ENCODE data around the gene DDIT3.

Gene DDIT3

GRCh38 chr12:57479376-57480115, 40.8 kb downstream of the DDIT3 start, which contains the start of gene ARHGAP9:
Gene ARHGAP9, minus strand, starts transcription at chr12:57479866. Its CDS starts 460 bp downstream, at chr12:57479406.
- no peak for DNase-seq

- DNase-seq = no peak
Observed at GRCh38 chr12:57479043-57479375, 41.3 kb downstream of the DDIT3 start.

GRCh38 chr12:57477710-57478681, 42.3 kb downstream of the DDIT3 start:
- no peak for DNase-seq

- DNase-seq = no peak
Observed at GRCh38 chr12:57476993-57477709, 43.2 kb downstream of the DDIT3 start.

GRCh38 chr12:57476162-57476992, 43.9 kb downstream of the DDIT3 start:
- DNase-seq = no peak

GRCh38 chr12:57475271-57476161, 44.8 kb downstream of the DDIT3 start:
- DNase-seq = no peak

- no peak for DNase-seq
Observed at GRCh38 chr12:57474862-57475261, 45.5 kb downstream of the DDIT3 start.

- no peak for DNase-seq
Observed at GRCh38 chr12:57474430-57474829, 45.9 kb downstream of the DDIT3 start.

- DNase-seq = no peak
Observed at GRCh38 chr12:57473886-57474285, 46.4 kb downstream of the DDIT3 start.

GRCh38 chr12:57473392-57473791, 46.9 kb downstream of the DDIT3 start:
- no peak for DNase-seq

GRCh38 chr12:57472391-57472790, 47.9 kb downstream of the DDIT3 start:
- DNase-seq = no peak

GRCh38 chr12:57471661-57472060, 48.7 kb downstream of the DDIT3 start:
- no peak for DNase-seq

GRCh38 chr12:57470970-57471656, 49.2 kb downstream of the DDIT3 start:
- DNase-seq = no peak

GRCh38 chr12:57470286-57470969, 49.9 kb downstream of the DDIT3 start:
- no peak for DNase-seq

- DNase-seq = no peak
Observed at GRCh38 chr12:57469296-57470164, 50.8 kb downstream of the DDIT3 start.

- DNase-seq = no peak
Observed at GRCh38 chr12:57467915-57468314, 52.4 kb downstream of the DDIT3 start.

- DNase-seq = no peak
Observed at GRCh38 chr12:57467212-57467874, 53.0 kb downstream of the DDIT3 start.
